GM23338 (cell line): ENCODE data around the gene GALNT13.

Experiments
- EZH2 ChIP-seq: fragments of 200-600 bp; sonication (generic); IDR thresholded peaks from one replicate; pipeline ENCODE4 v1.8.0; 2017; ENCODE audit warnings: antibody characterized with exemption, mild to moderate bottlenecking, low read depth; ENCODE audit not compliant: unreplicated experiment
- JUNB ChIP-seq: IDR thresholded peaks from one replicate; pipeline ENCODE4 v1.6.1; 2016; ENCODE audit warnings: antibody characterized with exemption; ENCODE audit not compliant: unreplicated experiment
- POLR2AphosphoS5 ChIP-seq: IDR thresholded peaks from 2 replicates; pipeline ENCODE4 v1.6.1; 2016; ENCODE audit warnings: antibody characterized with exemption, low read depth
- TF ChIP-seq, protein P1 (sequence below), 2 experiments: fragments of 200-600 bp in 1 of 2; sonication (generic) in 1 of 2; conservative IDR thresholded peaks; 2 replicates each; pipeline versions ENCODE4 v1.5.1 to v1.6.1; 2016 to 2017; ENCODE audit warnings: antibody characterized with exemption in 2 of 2, low read depth in 2 of 2, mild to moderate bottlenecking in 2 of 2, moderate library complexity in 1 of 2

DNA sequence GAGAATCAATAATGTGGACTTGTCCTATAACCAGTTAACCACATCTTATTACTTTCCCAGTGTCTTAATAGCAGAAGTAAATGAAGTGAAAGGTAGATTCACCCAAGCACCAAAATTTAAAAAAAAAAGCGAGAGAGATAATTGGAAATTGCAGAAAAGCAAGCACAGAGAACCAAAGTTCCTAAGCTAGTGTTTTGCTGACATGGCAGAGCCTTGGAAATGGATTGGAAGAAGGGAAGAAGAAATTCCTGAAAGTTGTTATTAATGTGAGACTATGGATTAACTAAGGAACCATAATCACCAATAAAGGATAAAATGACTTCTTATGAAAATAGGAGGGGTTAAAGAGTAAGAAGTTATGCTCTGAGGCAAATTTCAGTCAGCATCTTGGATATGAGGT, 384.4 kb downstream of the GALNT13 start:
- TF ChIP-seq, protein P1, sequence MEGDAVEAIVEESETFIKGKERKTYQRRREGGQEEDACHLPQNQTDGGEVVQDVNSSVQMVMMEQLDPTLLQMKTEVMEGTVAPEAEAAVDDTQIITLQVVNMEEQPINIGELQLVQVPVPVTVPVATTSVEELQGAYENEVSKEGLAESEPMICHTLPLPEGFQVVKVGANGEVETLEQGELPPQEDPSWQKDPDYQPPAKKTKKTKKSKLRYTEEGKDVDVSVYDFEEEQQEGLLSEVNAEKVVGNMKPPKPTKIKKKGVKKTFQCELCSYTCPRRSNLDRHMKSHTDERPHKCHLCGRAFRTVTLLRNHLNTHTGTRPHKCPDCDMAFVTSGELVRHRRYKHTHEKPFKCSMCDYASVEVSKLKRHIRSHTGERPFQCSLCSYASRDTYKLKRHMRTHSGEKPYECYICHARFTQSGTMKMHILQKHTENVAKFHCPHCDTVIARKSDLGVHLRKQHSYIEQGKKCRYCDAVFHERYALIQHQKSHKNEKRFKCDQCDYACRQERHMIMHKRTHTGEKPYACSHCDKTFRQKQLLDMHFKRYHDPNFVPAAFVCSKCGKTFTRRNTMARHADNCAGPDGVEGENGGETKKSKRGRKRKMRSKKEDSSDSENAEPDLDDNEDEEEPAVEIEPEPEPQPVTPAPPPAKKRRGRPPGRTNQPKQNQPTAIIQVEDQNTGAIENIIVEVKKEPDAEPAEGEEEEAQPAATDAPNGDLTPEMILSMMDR (conservative IDR thresholded peaks at IDR 0.05; ENCODE audit: low read depth in 2 of 2): no peak
- TF ChIP-seq JUNB (no peak), POLR2AphosphoS5 (no peak), EZH2 (no peak)
